Neural crest cell (in vitro differentiated cells): Measurements from ENCODE around the gene TAF6. TPM values are rescaled to one million over a fixed set of nuclear protein-coding genes. Genes with fewer than 3 reads are reported as not detected.

ENCODE experiments used
- DNase-seq: peaks from one replicate; pipeline ENCODE4 v3.0.0; 2021; ENCODE audit warnings: low read depth, mixed read lengths, low spot score
- H3K27ac Mint-ChIP-seq: one replicate; pipeline ENCODE4 v1.8.0; 2021; ENCODE audit warnings: mild to moderate bottlenecking, mixed read lengths; ENCODE audit not compliant: unreplicated experiment
- H3K27me3 Mint-ChIP-seq: 2 replicates; pipeline ENCODE4 v1.8.0; 2021; ENCODE audit warnings: low read depth, mild to moderate bottlenecking, mixed read lengths
- H3K36me3 Mint-ChIP-seq: 2 replicates; pipeline ENCODE4 v1.8.0; 2021; ENCODE audit warnings: low read depth, mild to moderate bottlenecking, mixed read lengths
- H3K4me1 Mint-ChIP-seq: 2 replicates; pipeline ENCODE4 v1.8.0; 2021; ENCODE audit warnings: mixed read lengths
- H3K4me3 Mint-ChIP-seq: one replicate; pipeline ENCODE4 v1.8.0; 2021; ENCODE audit warnings: mild to moderate bottlenecking, mixed read lengths
- H3K9me3 Mint-ChIP-seq: 2 replicates; pipeline ENCODE4 v1.8.0; 2021; ENCODE audit warnings: mixed read lengths
- CTCF ChIP-seq: fragments of 200-600 bp; sonication (generic); conservative IDR thresholded peaks from 2 replicates; pipeline ENCODE4 v1.5.0; 2021; ENCODE audit warnings: antibody characterized with exemption, mild to moderate bottlenecking
- total RNA-seq: library from RNA; stranded (reverse); gene quantifications from 2 replicates; pipeline ENCODE4 v1.2.1, GENCODE V29; 2021

Gene TAF6
- total RNA-seq, 1 donor from 2014 or later: 88.9 TPM

- Mint-ChIP-seq H3K27me3 (no peaks in the 10 kb centered on the region), H3K4me3 (peak overlapping the region; percentile 35), H3K4me1 (no peaks in the 10 kb centered on the region), H3K9me3 (no peaks in the 10 kb centered on the region), H3K27ac (no peak overlapping the region), H3K36me3 (peaks cover 9% of the 10 kb centered on the region)
- no peak for TF ChIP-seq CTCF
- no peak for DNase-seq
Observed at GRCh38 chr7:100111156-100111555, 8.0 kb downstream of the TAF6 start.

- Mint-ChIP-seq H3K9me3 (no peaks in the 10 kb centered on the region), H3K36me3 (peaks cover 6% of the 10 kb centered on the region)
Observed at GRCh38 chr7:100109521-100110163, 9.5 kb downstream of the TAF6 start.

GRCh38 chr7:100107890-100108289 is 11.3 kb downstream of the TAF6 start:
- Mint-ChIP-seq H3K4me1 (peaks cover 12% of the 10 kb centered on the region), H3K9me3 (no peaks in the 10 kb centered on the region), H3K27me3 (peaks cover 3% of the 10 kb centered on the region), H3K4me3 (no peak overlapping the region), H3K36me3 (peaks cover 8% of the 10 kb centered on the region), H3K27ac (no peak overlapping the region)
- no peak for TF ChIP-seq CTCF
- DNase-seq: no peak

More at GRCh38 chr7:100109521-100110163, 9.5 kb downstream of the TAF6 start:
- TF ChIP-seq CTCF: peak; percentile 22
- H3K4me3 Mint-ChIP-seq: peak overlapping the region; percentile 44
- no peak for DNase-seq
- H3K27me3 Mint-ChIP-seq: no peaks in the 10 kb centered on the region
- H3K4me1 Mint-ChIP-seq: no peaks in the 10 kb centered on the region
- H3K27ac Mint-ChIP-seq: no peak overlapping the region

GRCh38 chr7:100107125-100107737 is 11.9 kb downstream of the TAF6 start:
- Mint-ChIP-seq H3K27ac (no peak overlapping the region), H3K4me1 (peaks cover 16% of the 10 kb centered on the region), H3K36me3 (peaks cover 8% of the 10 kb centered on the region), H3K9me3 (no peaks in the 10 kb centered on the region), H3K27me3 (peaks cover 3% of the 10 kb centered on the region), H3K4me3 (no peak overlapping the region)
- no peak for TF ChIP-seq CTCF
- DNase-seq: no peak

GRCh38 chr7:100106633-100107032 is 12.5 kb downstream of the TAF6 start:
- H3K9me3 Mint-ChIP-seq: no peaks in the 10 kb centered on the region
- H3K27ac Mint-ChIP-seq: no peak overlapping the region
- no peak overlapping the region for H3K4me3 Mint-ChIP-seq
- no peak for DNase-seq
- H3K27me3 Mint-ChIP-seq: peaks cover 5% of the 10 kb centered on the region
- peaks cover 16% of the 10 kb centered on the region for H3K4me1 Mint-ChIP-seq
- H3K36me3 Mint-ChIP-seq: peaks cover 9% of the 10 kb centered on the region
- no peak for TF ChIP-seq CTCF
